ENCODE data around the gene TIMP1.
"Not testable (repeated sequence)": the region's sequence is repeated elsewhere in the genome, so short reads cannot be mapped to it uniquely, and the experiment has no call there.

TIMP1 gene

DNA sequence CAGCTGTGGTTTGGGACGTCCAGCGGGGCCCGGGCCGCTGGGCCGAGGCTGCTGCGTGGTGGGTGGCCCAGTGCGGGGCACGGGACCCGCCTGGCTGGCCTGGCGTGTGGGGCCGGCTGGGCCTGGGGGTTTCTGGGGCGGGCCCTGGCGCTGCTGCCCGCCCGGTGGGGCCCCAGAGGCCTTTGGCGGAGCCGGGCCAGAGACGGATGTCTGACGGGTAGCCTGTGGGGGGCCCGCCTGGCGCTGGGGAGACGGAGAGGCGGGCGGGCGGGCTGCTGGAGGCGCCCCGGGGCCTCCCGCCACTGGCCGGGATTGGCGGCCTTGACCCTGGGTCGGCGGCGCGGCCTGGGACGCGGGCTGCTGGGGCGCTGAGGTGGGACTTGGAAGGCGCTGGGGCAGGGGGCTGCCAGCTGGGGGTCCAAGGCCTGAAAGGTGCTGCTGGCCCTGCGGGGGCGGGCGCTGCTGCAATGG, 8.1 kb upstream of the TIMP1 start:
- DNase-seq = no peak

- no peak for DNase-seq
Observed at GRCh38 chrX:47574547-47575301, 7.5 kb upstream of the TIMP1 start.

DNA sequence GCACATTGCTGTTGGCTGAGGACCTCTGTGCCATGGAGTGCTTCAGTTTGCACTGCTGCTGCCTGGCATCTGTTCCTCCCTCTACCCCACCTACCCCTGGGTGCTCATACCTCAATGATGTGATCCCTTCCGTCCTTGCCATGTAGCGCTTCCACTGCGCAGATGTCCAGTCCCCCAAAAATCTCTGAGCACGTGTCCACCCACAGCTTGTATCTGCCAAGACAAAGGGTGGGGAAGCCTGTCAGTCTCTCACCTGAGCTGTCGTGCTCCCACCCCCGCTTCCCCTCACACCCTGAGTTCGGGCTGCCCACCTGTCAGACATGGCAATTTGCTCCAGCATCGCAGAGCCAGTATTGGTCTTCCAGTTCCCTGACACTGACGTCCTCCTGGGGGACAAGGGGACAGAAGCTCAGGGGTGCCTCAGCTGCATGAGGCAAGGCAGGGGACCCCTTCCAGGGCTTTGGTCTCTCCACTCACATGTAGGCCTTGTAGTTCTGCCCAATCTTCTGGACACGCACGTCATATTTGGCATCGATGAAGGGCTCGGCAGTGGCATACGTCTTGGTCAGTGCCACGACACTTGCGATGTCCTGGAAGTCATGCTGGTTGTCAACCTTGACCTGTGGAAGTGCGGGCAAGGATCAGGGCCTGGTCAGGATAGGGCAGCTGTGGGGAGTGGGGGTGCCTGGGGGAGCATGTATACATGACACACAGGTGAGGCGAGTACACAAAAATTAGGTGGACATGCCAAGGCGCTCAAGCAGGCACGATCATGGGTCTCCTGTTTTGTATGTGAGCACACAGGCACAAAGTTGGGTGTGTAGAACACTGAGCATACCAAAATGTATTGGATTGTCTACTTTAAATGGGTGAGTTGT, 6.0 kb upstream of the TIMP1 start:
- no peak for DNase-seq

DNA sequence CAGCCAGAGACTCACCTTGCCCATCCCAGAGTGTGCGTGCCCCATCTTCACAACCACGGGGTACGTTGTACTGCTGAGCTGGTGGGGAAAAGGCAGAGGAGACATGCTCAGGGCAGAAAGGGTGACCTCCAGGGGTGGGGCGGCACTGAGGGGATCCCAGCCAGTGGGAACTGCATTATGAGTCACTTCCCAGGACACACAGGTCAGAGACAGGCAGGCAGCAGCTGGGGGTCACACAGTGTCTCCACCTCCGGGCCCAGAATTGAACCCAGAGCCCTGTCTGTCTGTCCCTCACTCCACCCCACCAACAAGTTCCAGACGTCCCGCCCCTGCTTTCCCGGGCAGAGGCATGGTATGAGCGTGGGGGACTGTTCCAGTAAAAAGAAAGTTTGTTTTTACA, 4.8 kb upstream of the TIMP1 start:
- no peak for DNase-seq

- no peak for DNase-seq
Observed at GRCh38 chrX:47577901-47578300, 4.3 kb upstream of the TIMP1 start.

DNA sequence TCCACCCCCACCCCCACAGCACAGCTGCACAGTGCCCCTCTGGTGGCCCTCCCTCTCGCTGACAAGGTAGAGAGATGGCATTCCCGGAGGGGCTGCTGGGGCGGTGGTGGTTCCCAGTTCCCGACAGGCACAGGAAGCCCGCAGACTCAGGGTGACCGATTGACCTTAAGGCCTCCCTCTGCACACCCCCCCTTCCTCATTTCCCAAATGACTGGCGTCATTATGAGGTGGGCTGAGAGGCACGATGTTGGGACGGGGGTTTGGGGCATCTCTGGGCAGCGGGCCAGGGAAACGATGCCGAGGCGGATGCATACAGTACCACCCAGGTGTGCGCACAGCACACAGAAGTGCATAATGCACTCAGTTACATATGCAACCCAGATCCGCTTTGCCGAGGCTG, 3.5 kb upstream of the TIMP1 start:
- DNase-seq = no peak

DNA sequence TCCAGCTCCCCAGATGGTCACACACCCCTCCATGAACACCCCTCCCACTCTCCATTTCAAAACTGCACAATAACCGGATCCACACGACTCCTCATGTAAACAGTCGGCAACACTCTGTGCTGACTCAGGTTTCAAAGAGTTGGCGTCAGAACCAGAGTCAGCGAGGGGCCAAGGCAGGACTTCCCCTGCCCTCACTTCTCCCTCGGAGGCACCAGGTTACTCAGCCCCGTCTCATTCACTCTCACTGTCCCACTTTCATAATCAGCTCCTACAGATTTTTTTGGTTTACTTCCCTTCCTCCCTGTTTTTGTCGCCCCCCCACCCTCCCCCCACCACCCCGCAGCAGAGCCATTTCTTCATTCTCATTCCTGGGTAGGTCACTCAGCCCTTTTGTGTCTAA, 2.7 kb upstream of the TIMP1 start:
- DNase-seq = no peak

GRCh38 chrX:47583240-47583861, 1.1 kb downstream of the TIMP1 start:
- DNase-seq = no peak

DNA sequence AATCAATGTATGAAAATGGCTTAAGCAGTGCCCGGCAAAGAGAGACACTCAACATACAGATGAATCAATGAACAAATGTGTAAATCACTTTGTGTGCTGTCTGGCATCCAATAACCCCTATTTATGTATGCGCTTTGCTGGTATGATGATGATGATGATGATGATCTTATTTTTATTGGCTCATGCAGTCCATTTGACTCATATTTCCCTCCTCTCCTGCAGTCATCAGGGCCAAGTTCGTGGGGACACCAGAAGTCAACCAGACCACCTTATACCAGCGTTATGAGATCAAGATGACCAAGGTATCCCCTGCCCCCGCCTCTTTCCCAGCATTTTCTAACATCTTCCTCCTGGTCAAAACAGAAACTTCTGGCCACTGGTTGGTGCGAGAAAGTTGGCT, 2.5 kb downstream of the TIMP1 start:
- DNase-seq = no peak

- DNase-seq = no peak
Observed at GRCh38 chrX:47585273-47585672, 3.0 kb downstream of the TIMP1 start.

DNA sequence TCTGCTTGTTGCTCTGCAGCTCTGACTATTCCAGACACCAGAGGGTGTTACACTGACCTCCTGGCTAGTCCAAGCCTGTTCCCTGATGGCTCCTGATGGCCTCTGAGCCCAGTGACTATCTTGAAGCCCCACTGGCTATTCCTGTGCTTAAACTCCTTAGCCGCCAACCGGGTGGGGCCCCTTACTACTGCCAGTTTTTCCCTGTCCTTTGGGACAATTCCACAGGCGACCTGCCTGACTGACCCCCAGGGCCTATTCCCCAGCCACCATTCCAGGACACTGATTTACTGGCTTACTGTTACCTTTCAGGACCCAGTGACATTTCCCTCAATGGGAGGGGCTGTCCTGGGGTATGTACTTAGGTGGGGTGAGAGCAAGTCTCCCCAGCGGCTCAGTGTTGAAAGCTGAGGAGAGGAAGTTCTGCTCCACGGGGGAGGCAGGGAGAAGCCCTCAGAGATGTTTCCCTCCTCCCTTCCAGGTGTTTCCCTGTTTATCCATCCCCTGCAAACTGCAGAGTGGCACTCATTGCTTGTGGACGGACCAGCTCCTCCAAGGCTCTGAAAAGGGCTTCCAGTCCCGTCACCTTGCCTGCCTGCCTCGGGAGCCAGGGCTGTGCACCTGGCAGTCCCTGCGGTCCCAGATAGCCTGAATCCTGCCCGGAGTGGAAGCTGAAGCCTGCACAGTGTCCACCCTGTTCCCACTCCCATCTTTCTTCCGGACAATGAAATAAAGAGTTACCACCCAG, 4.0 kb downstream of the TIMP1 start:
- no peak for DNase-seq

DNA sequence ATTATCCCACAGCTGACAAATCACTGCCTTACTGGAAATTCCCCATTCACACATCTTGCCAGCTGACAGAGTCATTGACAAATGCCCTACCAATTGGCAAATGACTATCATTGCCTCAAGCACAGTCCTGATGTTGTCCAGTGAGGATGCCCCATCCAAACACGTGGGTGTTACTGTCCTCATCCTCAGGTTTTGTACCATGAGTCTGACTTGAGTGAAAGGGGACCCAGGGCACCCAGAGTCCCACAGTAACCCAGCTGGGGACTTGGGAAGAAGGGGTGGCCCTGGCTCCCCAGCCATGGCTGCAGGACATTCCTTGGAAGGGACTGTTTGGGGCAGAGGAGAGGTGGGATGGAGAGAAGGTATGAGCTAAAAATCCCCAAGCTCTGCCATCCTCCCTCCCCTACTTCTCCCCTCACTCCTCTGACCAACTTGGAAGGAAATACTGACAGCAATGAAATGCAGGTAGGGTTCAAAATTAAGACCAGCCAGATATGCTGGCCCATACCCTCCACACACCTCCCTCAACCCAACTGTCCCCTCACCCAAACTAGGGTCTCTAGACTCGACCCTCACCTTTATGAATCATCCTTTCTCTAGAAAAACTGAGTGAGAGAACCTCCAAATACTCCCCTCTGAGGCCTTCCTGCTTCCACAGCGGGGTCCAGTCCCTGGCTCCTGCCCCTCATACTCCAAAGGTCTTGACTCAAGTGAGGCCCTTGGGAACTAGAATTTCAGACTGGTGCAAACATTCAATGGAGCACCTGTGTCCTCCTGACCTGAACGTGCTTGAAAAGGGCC, 5.1 kb downstream of the TIMP1 start:
- DNase-seq = no peak

- no peak for DNase-seq
Observed at GRCh38 chrX:47587906-47588735, 5.9 kb downstream of the TIMP1 start.

DNA sequence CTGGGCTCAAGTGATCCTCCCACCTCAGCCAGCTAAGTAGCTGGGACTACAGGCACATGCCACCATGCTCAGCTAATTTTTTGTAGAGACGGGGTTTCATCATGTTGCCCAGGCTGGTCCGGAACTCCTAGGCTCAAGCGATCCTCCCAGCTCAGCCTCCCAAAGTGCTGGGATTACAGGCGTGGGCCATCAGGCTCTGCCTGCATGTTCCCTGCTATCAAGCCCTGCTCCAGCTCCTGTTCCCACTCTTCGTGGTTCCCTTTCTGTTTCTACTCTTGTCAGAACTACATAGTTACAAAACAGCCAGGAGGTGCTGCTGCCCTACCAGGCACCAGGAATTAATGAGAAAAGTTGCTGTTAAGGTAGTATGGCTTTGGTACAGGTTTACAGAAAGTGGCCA, 8.7 kb downstream of the TIMP1 start:
- DNase-seq = no peak

- no peak for DNase-seq
Observed at GRCh38 chrX:47593522-47593921, 11.3 kb downstream of the TIMP1 start.

DNA sequence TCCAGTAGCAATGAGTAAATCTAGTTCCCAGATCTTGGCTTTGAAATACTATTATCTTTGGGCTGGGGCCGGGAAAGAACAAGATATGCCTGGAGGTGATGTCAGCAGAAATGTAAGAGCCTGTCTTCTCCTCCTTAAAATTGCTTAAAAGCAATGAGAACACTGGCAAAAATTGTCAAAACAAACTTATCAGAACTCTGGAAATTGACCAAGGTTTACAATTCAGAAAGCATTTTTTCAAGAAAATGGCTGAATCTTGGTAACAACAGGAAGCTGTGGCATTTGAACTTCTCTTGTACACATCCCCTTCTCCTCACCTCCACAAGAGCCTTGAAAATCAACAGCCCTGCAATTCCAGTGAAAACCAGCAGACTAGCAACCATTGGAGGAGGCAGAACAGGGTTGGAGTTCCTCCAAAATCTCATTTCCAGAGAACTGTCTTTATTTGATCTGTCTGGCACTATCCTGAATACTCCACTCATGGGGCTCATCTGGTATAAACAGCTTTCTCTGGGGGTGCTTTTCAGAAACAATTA, 13.5 kb downstream of the TIMP1 start:
- no peak for DNase-seq

DNA sequence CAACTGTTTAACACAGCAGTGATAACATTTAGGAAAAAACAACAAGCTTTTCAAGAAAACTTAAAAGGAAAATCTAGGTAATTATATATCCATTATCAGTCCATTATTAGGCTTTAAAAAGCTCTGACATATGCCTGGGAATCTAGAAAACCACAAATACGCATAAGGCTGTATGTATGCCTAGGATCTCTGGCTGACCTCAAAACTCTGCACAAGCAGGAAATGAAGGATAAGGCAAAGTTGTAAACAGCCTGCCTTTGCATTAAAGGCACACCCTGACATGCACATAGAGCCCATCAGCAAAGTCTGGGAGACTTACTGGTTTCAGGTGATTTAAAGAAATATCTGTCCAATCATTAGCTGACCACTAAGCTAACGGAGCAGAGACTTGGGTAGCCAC, 14.0 kb downstream of the TIMP1 start:
- DNase-seq = no peak

- no peak for DNase-seq
Observed at GRCh38 chrX:47597222-47597621, 15.0 kb downstream of the TIMP1 start.

GRCh38 chrX:47603125-47603524, 20.9 kb downstream of the TIMP1 start:
- not testable (repeated sequence) for DNase-seq

DNA sequence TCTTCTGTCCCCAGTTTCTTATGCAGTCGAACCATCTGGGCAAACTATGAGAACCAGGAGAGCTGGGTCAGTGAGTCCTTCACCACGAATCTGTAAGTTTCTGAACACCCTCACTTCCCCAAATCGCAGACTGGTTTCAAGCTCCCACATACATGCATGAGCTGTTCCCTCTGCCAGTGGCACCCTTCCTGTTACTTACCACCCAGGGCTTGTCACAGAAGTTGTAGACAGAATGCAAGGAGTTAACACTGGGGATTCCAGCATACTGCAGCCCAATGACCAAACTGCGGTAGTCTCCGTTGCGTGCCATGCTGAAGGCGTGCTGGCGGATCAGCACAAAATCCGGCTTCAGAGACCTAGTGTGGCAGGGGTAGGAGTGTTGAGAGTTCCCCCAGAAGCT, 22.8 kb downstream of the TIMP1 start:
- DNase-seq = no peak

DNA sequence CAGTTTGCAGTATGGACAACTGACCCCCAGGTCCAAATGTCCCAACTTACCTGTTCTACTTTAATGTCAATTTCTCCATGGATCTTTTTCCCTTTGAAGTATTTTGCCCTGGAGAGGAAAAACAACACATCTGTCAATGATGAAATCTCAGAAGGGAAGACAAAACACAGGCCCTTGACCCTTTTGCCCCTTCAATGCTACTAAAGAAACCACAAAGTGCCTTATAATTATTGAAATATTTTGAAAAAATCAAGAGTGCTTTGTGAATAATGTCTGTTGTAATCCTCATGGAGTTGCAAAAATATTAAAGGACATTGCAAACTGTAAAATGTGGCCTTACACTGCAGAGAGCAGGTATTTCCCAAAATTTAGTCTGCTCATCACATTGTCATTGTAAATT, 24.9 kb downstream of the TIMP1 start:
- no peak for DNase-seq
